T-helper 2 cell treated with Interferon-gamma antibody and Interleukin-4, amounts not matched to agents 100 ng/mL and 5 ng/mL, for 36 hours (primary cell): ENCODE results near the gene LRRC42. TPM values are rescaled to one million over a fixed set of nuclear protein-coding genes. Genes with fewer than 3 reads are reported as not detected.
"Not testable (repeated sequence)": the region's sequence is repeated elsewhere in the genome, so short reads cannot be mapped to it uniquely, and the experiment has no call there.

Experiments
- intact Hi-C: fragments of 100-400 bp; cut with micrococcal nuclease; formaldehyde crosslinking; loops from one replicate; pipeline ENCODE4 v1.15.1; 2023
- total RNA-seq: library from RNA; stranded (reverse); gene quantifications from 2 replicates; pipeline ENCODE4 v1.2.3, GENCODE V29; 2022

Gene LRRC42
- total RNA-seq, 1 donor from 2014 or later: 19.2 TPM

- intact Hi-C loops: no loop called here
Observed at GRCh38 chr1:54002544-54003248, 56.5 kb downstream of the LRRC42 start.

- intact Hi-C loops: no loop called here
Observed at GRCh38 chr1:54003249-54003646, 57.1 kb downstream of the LRRC42 start.

- intact Hi-C loops: not testable (repeated sequence)
Observed at GRCh38 chr1:54003750-54004480, 57.8 kb downstream of the LRRC42 start.

- intact Hi-C loops: no loop called here
Observed at GRCh38 chr1:54004481-54005049, 58.4 kb downstream of the LRRC42 start.

- intact Hi-C loops: no loop called here
Observed at GRCh38 chr1:54006508-54006907, 60.4 kb downstream of the LRRC42 start.

GRCh38 chr1:54007613-54008012 lies 61.5 kb downstream of the LRRC42 start:
- intact Hi-C loops: no loop called here

- intact Hi-C loops: no loop called here
Observed at GRCh38 chr1:54008876-54009275, 62.7 kb downstream of the LRRC42 start.

- intact Hi-C loops: no loop called here
Observed at GRCh38 chr1:54009406-54009805, 63.3 kb downstream of the LRRC42 start.

- intact Hi-C loops: no loop called here
Observed at GRCh38 chr1:54010415-54011117, 64.4 kb downstream of the LRRC42 start.

- intact Hi-C loops: no loop called here
Observed at GRCh38 chr1:54011316-54012007, 65.3 kb downstream of the LRRC42 start.

- intact Hi-C loops: no loop called here
Observed at GRCh38 chr1:54012008-54012325, 65.8 kb downstream of the LRRC42 start.

GRCh38 chr1:54012863-54013262 lies 66.7 kb downstream of the LRRC42 start:
- intact Hi-C loops: no loop called here

- intact Hi-C loops: no loop called here
Observed at GRCh38 chr1:54013393-54014008, 67.4 kb downstream of the LRRC42 start.

GRCh38 chr1:54014009-54014629 lies 68.0 kb downstream of the LRRC42 start:
- intact Hi-C loops: no loop called here

- intact Hi-C loops: no loop called here
Observed at GRCh38 chr1:54016343-54017282, 70.5 kb downstream of the LRRC42 start.
